NT2/D1 (cell line): ENCODE data around the gene TMPRSS13.

Experiments used
- SUZ12 ChIP-seq: IDR thresholded peaks from 2 replicates; pipeline ENCODE4 v1.6.1; 2011; ENCODE audit not compliant: insufficient read length, insufficient read depth; ENCODE audit errors: extremely low read depth
- YY1 ChIP-seq: IDR thresholded peaks from 2 replicates; pipeline ENCODE4 v1.6.1; 2011; ENCODE audit not compliant: insufficient read length, insufficient read depth
- ZNF274 ChIP-seq: IDR thresholded peaks from 2 replicates; pipeline ENCODE4 v1.6.1; 2011; ENCODE audit warnings: mild to moderate bottlenecking, low read depth, low read length

DNA sequence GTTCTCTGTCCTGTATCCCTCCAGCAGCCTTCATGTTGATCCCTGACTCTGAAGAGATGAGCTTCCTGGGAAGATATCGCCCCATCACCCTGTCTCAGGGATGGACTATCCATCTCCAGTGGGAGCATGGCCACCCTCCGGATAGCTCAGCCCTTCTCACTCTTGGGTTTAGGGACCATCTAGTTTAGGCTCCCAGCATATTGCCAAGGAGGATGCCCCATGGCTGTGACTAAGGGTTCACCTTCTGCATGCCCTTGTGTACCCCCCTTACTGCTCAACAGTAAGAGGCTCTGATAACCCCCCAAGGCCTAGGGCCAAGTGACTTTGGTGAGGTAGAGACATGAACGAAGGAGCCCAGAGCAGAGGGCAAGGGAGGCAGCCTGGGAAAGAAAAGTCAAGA is 1.3 kb downstream of the TMPRSS13 start:
- no peak for TF ChIP-seq ZNF274
- TF ChIP-seq SUZ12, result no peak
- TF ChIP-seq YY1, result no peak
